K562 (cell line): ENCODE results near the gene NRAP. TPM values are rescaled to one million over a fixed set of nuclear protein-coding genes. Genes with fewer than 3 reads are reported as not detected.

Source experiments
- ATAC-seq: fragments of 200-7000 bp; cut with Tn5 transposase; 3 replicates; pipeline ENCODE4 v1.9.1; 2020; ENCODE audit warnings: moderate library complexity
- BruUV-seq: library from RNA; stranded (reverse); fragments of 400-500 nt; replicated peaks from 2 replicates; lab custom pipeline; 2021; lab: Mats Ljungman, UMichigan
- CTCF ChIA-PET: fragments of 300-600 bp; formaldehyde crosslinking; extraction: SDS; loops from one replicate; lab custom pipeline; 2021; ENCODE audit warnings: low intra/inter-chr PET ratio; lab: Yijun Ruan, JAX
- POLR2A ChIA-PET: fragments of 300-600, 350-650 bp; sonication (Branson Sonifier 250); formaldehyde crosslinking; extraction: SDS; loops from one replicate; lab custom pipeline; 2021; ENCODE audit warnings: antibody characterized with exemption, inconsistent platforms; lab: Yijun Ruan, JAX
- DNase-seq, 4 experiments: peaks; one replicate each; pipeline versions ENCODE4 v3.0.0 to v3.0.0-alpha.2; 2011 to 2018; ENCODE audit warnings: low spot score in 3 of 4, mixed read lengths in 3 of 4; ENCODE audit errors: extremely low read depth in 1 of 4
- FAIRE-seq: peaks from 2 replicates; lab custom pipeline; 2011; peaks lifted over from hg19 to GRCh38; lab: Jason Lieb, UNC
- H2AFZ ChIP-seq: 2 replicates; pipeline ENCODE4 v1.6.0; 2011; ENCODE audit warnings: low read depth, low read length, control low read depth, inconsistent platforms
- H3K27ac ChIP-seq: fragments of 200-600 bp; 3 replicates; pipeline ENCODE4 v1.8.0; 2011; ENCODE audit warnings: low read depth, mild to moderate bottlenecking, control low read depth, inconsistent platforms, low read length, moderate library complexity, mixed read lengths; ENCODE audit errors: extremely low read depth
- H3K27me3 ChIP-seq, 2 experiments: fragments of 300-600 bp in 1 of 2; 2 replicates in 1 of 2; 3 replicates in 1 of 2; pipeline versions ENCODE4 v1.6.0 to v1.8.0; 2011; ENCODE audit warnings: inconsistent platforms in 2 of 2, low read length in 2 of 2, mild to moderate bottlenecking in 1 of 2, mixed read lengths in 1 of 2, moderate library complexity in 1 of 2; ENCODE audit not compliant: control insufficient read depth in 2 of 2, insufficient read depth in 2 of 2
- H3K36me3 ChIP-seq: fragments of 300-600 bp; 3 replicates; pipeline ENCODE4 v1.8.0; 2011; ENCODE audit warnings: mild to moderate bottlenecking, low read length, inconsistent platforms; ENCODE audit not compliant: control insufficient read depth, insufficient read depth
- H3K4me1 ChIP-seq, 2 experiments: fragments of 200-600 bp in 1 of 2; replicated peaks in 1 of 2; 2 replicates in 1 of 2; 3 replicates in 1 of 2; pipeline versions ENCODE4 v1.5.1 to v1.8.0; 2011; ENCODE audit warnings: inconsistent platforms in 2 of 2, low read length in 2 of 2, mild to moderate bottlenecking in 1 of 2, mixed read lengths in 1 of 2, moderate library complexity in 1 of 2; ENCODE audit not compliant: control insufficient read depth in 2 of 2, insufficient read depth in 2 of 2
- H3K4me2 ChIP-seq: 2 replicates; pipeline ENCODE4 v1.6.1; 2011; ENCODE audit warnings: low read length, control low read depth, inconsistent platforms, mixed read lengths; ENCODE audit not compliant: insufficient read depth
- H3K4me3 ChIP-seq: fragments of 200-600 bp; sonication (generic), shearing (Covaris generic); 2 replicates; pipeline ENCODE4 v1.5.1; 2016; ENCODE audit warnings: control low read depth, inconsistent platforms
- H3K79me2 ChIP-seq: fragments of 200-600 bp; 3 replicates; pipeline ENCODE4 v1.8.0; 2011; ENCODE audit warnings: low read length, inconsistent platforms; ENCODE audit not compliant: control insufficient read depth, insufficient read depth
- H3K9ac ChIP-seq, 2 experiments: 2 replicates each; pipeline versions ENCODE4 v1.6.0 to v1.6.1; 2011; ENCODE audit warnings: low read depth in 2 of 2, low read length in 2 of 2, control low read depth in 1 of 2, inconsistent platforms in 1 of 2, mild to moderate bottlenecking in 1 of 2, mixed read lengths in 1 of 2; ENCODE audit not compliant: insufficient read depth in 1 of 2
- H3K9me1 ChIP-seq: one replicate; pipeline ENCODE4 v1.6.0; 2011; ENCODE audit warnings: inconsistent platforms, mild to moderate bottlenecking, low read length, moderate library complexity; ENCODE audit not compliant: control insufficient read depth, insufficient read depth
- H3K9me3 ChIP-seq: replicated peaks from 2 replicates; pipeline ENCODE4 v1.5.1; 2011; ENCODE audit warnings: low read depth, low read length, inconsistent platforms; ENCODE audit not compliant: control insufficient read depth, insufficient read depth
- H4K20me1 ChIP-seq: replicated peaks from 2 replicates; pipeline ENCODE4 v1.6.1; 2011; ENCODE audit warnings: low read length, inconsistent platforms, mixed read lengths; ENCODE audit not compliant: control insufficient read depth, insufficient read depth
- CREM ChIP-seq: IDR thresholded peaks from 2 replicates; pipeline ENCODE4 v1.6.1; 2014; ENCODE audit warnings: antibody characterized with exemption, low read depth
- E2F6 ChIP-seq, 2 experiments: IDR thresholded peaks; 2 replicates each; pipeline ENCODE4 v1.6.1; 2011; ENCODE audit warnings: borderline replicate concordance in 1 of 2, control low read depth in 1 of 2, low read depth in 1 of 2, low read length in 1 of 2, mild to moderate bottlenecking in 1 of 2, mixed read lengths in 1 of 2, moderate library complexity in 1 of 2; ENCODE audit not compliant: insufficient read depth in 1 of 2, insufficient read length in 1 of 2, poor library complexity in 1 of 2, severe bottlenecking in 1 of 2; ENCODE audit errors: extremely low read depth in 1 of 2
- EWSR1 ChIP-seq: fragments of 450-650 bp; IDR thresholded peaks from 2 replicates; pipeline ENCODE4 v1.6.1; 2018; ENCODE audit warnings: borderline replicate concordance, mild to moderate bottlenecking, low read depth, moderate library complexity; ENCODE audit not compliant: partially characterized antibody
- MGA ChIP-seq: fragments of 450-650 bp; IDR thresholded peaks from 2 replicates; pipeline ENCODE4 v1.6.1; 2016; ENCODE audit warnings: mild to moderate bottlenecking, moderate library complexity
- MNT ChIP-seq, 2 experiments: fragments of 450-650 bp; conservative IDR thresholded peaks; 2 replicates each; pipeline ENCODE4 v1.6.1; 2017; ENCODE audit warnings: mild to moderate bottlenecking in 2 of 2, moderate library complexity in 2 of 2
- NFIX ChIP-seq: fragments of 250-450 bp; sonication (Bioruptor Pico); IDR thresholded peaks from 2 replicates; pipeline ENCODE4 v1.4.0; 2020; ENCODE audit warnings: low read depth, mild to moderate bottlenecking, moderate library complexity
- SNAPC5 ChIP-seq: fragments of 250-450 bp; sonication (Bioruptor Pico); IDR thresholded peaks from 2 replicates; pipeline ENCODE4 v1.8.0; 2021; ENCODE audit warnings: moderate library complexity, mild to moderate bottlenecking, inconsistent platforms
- WGBS: fragments of 100-300 bp; shearing (Covaris generic); methylation state at CpG from one replicate; pipeline ENCODE4 v1.1.6; 2016; ENCODE audit warnings: low coverage, mixed read lengths; ENCODE audit not compliant: insufficient coverage; ENCODE audit errors: missing lambda C conversion rate; 5-methylcytosine and 5-hydroxymethylcytosine counted together
- in situ Hi-C: fragments of 300-500 bp; cut with MboI; formaldehyde crosslinking; loops from 4 replicates; pipeline ENCODE4 v1.15.0; 2018; ENCODE audit warnings: inconsistent platforms, mixed read lengths
- intact Hi-C: fragments of 100-400 bp; cut with micrococcal nuclease; formaldehyde crosslinking; loops from 2 replicates; pipeline ENCODE4 v1.14.2; 2022
- polyA plus RNA-seq, 8 experiments: library from polyadenylated mRNA; depleted of rRNA in 4 of 8; stranded (reverse) in 5 of 8; unstranded in 3 of 8; fragments of >200 nt; fragmentation: Nextera tagmentation in 2 of 8; fragmentation: Illumina TruSeq in 1 of 8; extraction: Ambion mirVana in 2 of 8; extraction: Trizol in 1 of 8; gene quantifications; 2 replicates each; pipeline versions ENCODE4 v1.2.1 to v1.2.3, GENCODE V29; 2011 to 2014; ENCODE audit warnings: inconsistent platforms in 1 of 8, missing spikeins in 1 of 8
- total RNA-seq, 7 experiments: library from RNA; depleted of rRNA in 6 of 7; stranded (reverse); fragments of >200 nt in 6 of 7; fragmentation: Illumina TruSeq in 2 of 7; extraction: Trizol in 2 of 7; gene quantifications; 2 replicates each; pipeline versions ENCODE4 v1.2.1 to v1.2.3, GENCODE V29; 2011 to 2021; ENCODE audit warnings: low replicate concordance in 1 of 7

NRAP gene
- total and polyA plus RNA-seq, 9 of the 15 experiments (the other 6 are each of a cell fraction or from before 2014, with no cell fraction given), result not detected

- POLR2A ChIA-PET, result interaction anchor here (0.7 kb wide), 1 partner anchor 119 kb away, joined by 3 read pairs; no protein-coding TSS in a partner anchor
- CTCF ChIA-PET, result no interaction called here
- WGBS, result 0% methylated on average over 1 of the region's 1 CpG
- TF ChIP-seq E2F6 (IDR thresholded peaks at IDR 0.05; ENCODE audit: borderline replicate concordance in 1 of 2, extremely low read depth in 1 of 2, insufficient read depth in 1 of 2, insufficient read length in 1 of 2, low read depth in 1 of 2, low read length in 1 of 2, poor library complexity in 1 of 2, severe bottlenecking in 1 of 2), result no peak
- TF ChIP-seq CREM, result no peak
- no peak for TF ChIP-seq MGA
- TF ChIP-seq SNAPC5 (CRISPR knock-in tag), result no peak
- no peak for TF ChIP-seq MNT (conservative IDR thresholded peaks at IDR 0.05)
- no peak for TF ChIP-seq NFIX (CRISPR knock-in tag)
- TF ChIP-seq EWSR1, result no peak
Observed at GRCh38 chr10:113544392-113544791, 119.4 kb downstream of the NRAP start.

More at GRCh38 chr10:113544392-113544791, 119.4 kb downstream of the NRAP start:
- Histone ChIP-seq H3K79me2 (no peaks in the 10 kb centered on the region), H3K4me2 (no peak overlapping the region), H3K4me1 (no peaks in the 10 kb centered on the region), H3K27me3 (peaks cover 0 to 6% of the 10 kb centered on the region in 2 experiments; a peak in 3 of 5 replicates), H3K9me1 (no peaks in the 10 kb centered on the region), H3K27ac (no peak overlapping the region), H2AFZ (no peak overlapping the region), H3K9me3 (no peaks in the 10 kb centered on the region), H3K36me3 (no peaks in the 10 kb centered on the region), H4K20me1 (no peaks in the 10 kb centered on the region), H3K9ac (no peak overlapping the region), H3K4me3 (no peak overlapping the region)
- intact Hi-C loops, result no loop called here
- no peak for DNase-seq
- ATAC-seq, result no peak
- BruUV-seq, result no TSS peak
- FAIRE-seq, result no peak
- in situ Hi-C loops, result no loop called here
